ENCODE data around the gene RPTOR. TPM values are rescaled to one million over a fixed set of nuclear protein-coding genes. Genes with fewer than 3 reads are reported as not detected.

RPTOR gene
- total RNA-seq, 1 donor from 2014 or later: 66.7 TPM

DNA sequence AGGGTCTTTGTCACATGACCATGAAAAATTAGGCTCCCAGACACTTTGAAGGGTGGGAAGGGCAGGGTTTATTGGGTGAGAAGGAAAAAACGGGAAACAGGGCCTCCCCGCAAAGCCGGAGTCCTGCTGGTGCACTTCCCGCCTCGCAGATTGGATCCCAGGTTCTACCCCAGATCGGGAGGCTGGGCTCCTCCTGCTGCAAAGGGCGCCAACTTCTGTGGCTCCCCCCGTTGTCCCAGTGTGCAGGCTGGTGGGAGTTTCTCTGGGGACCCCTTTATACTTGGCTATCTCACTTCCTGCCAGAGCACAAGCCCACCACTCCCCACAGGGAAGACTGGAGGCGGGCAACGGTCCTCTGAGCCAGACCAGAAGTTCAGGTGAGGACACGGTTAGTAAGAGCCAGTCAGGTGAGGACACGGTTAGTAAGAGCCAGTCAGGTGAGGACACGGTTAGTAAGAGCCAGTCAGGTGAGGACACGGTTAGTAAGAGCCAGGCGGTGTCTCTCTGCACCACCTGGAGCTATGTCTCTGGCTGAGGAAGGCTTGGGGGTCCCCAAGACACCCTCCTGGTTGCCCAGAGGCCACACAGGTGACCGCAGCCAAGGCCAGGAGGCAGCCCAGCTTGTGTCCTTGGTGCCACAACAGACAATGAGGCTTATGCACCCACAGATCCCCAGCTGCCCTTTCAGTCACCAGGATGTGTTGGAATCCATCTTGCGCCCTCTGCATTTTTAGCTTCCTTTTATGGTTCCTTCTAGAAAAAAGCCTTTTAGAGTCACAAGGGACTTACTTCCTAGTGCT lies 398.9 kb downstream of the RPTOR start:
- H3K27me3 Mint-ChIP-seq (ENCODE audit: insufficient read depth): no peaks in the 10 kb centered on the region
- DNase-seq (ENCODE audit: low spot score): no peak
- no peaks in the 10 kb centered on the region for H3K9me3 Mint-ChIP-seq
- intact Hi-C loops (cut with micrococcal nuclease): no loop called here
- peaks cover 16% of the 10 kb centered on the region for H3K4me1 Mint-ChIP-seq (ENCODE audit: low read depth)
- H3K4me3 Mint-ChIP-seq: no peak overlapping the region
- H3K36me3 Mint-ChIP-seq (ENCODE audit: low read depth): peaks cover 33% of the 10 kb centered on the region
- no peak overlapping the region for H3K27ac Mint-ChIP-seq

- H3K36me3 Mint-ChIP-seq (ENCODE audit: low read depth): peaks cover 31% of the 10 kb centered on the region
- no peak overlapping the region for H3K27ac Mint-ChIP-seq
- H3K4me1 Mint-ChIP-seq (ENCODE audit: low read depth): peaks cover 8% of the 10 kb centered on the region
- no peak for DNase-seq (ENCODE audit: low spot score)
- intact Hi-C loops (cut with micrococcal nuclease): no loop called here
- no peaks in the 10 kb centered on the region for H3K9me3 Mint-ChIP-seq
- H3K27me3 Mint-ChIP-seq (ENCODE audit: insufficient read depth): no peaks in the 10 kb centered on the region
- no peak overlapping the region for H3K4me3 Mint-ChIP-seq
Observed at GRCh38 chr17:80944326-80944725, 399.7 kb downstream of the RPTOR start.

GRCh38 chr17:80945736-80946135 lies 401.1 kb downstream of the RPTOR start:
- intact Hi-C loops (cut with micrococcal nuclease): no loop called here
- Mint-ChIP-seq H3K27ac (no peak overlapping the region), H3K4me1 (ENCODE audit: low read depth) (peaks cover 4% of the 10 kb centered on the region), H3K4me3 (no peak overlapping the region), H3K9me3 (no peaks in the 10 kb centered on the region), H3K27me3 (ENCODE audit: insufficient read depth) (no peaks in the 10 kb centered on the region), H3K36me3 (ENCODE audit: low read depth) (peaks cover 33% of the 10 kb centered on the region)
- no peak for DNase-seq (ENCODE audit: low spot score)

DNA sequence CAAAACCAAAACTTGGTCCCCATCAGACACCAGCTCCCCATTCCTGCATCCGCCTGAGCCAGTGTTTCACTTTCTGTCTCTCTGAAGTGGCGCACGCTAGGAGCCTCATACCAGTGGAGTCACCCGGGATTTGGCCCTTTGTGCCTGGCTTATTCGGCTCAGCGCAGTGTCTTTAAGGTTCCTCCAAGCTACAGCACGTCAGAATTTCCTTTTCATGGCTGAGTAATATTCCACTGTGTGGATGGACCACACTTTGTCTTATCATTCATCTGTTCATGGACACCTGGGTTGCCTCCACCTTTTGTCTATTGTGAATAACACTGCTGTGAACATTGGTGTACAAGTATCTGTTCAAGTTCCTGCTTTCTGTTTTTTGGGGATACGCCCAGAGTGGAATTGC lies 401.8 kb downstream of the RPTOR start:
- intact Hi-C loops (cut with micrococcal nuclease): no loop called here
- no peak overlapping the region for H3K27ac Mint-ChIP-seq
- no peak overlapping the region for H3K4me3 Mint-ChIP-seq
- no peak for DNase-seq (ENCODE audit: low spot score)
- H3K9me3 Mint-ChIP-seq: no peaks in the 10 kb centered on the region
- H3K36me3 Mint-ChIP-seq (ENCODE audit: low read depth): peaks cover 31% of the 10 kb centered on the region
- no peaks in the 10 kb centered on the region for H3K27me3 Mint-ChIP-seq (ENCODE audit: insufficient read depth)
- H3K4me1 Mint-ChIP-seq (ENCODE audit: low read depth): peaks cover 4% of the 10 kb centered on the region

- H3K4me3 Mint-ChIP-seq: no peak overlapping the region
- no peaks in the 10 kb centered on the region for H3K27me3 Mint-ChIP-seq (ENCODE audit: insufficient read depth)
- H3K4me1 Mint-ChIP-seq (ENCODE audit: low read depth): peaks cover 2% of the 10 kb centered on the region
- H3K27ac Mint-ChIP-seq: peak overlapping the region; percentile 43
- intact Hi-C loops (cut with micrococcal nuclease): no loop called here
- peaks cover 31% of the 10 kb centered on the region for H3K36me3 Mint-ChIP-seq (ENCODE audit: low read depth)
- no peak for DNase-seq (ENCODE audit: low spot score)
- H3K9me3 Mint-ChIP-seq: no peaks in the 10 kb centered on the region
Observed at GRCh38 chr17:80947200-80947940, 402.7 kb downstream of the RPTOR start.

- no peaks in the 10 kb centered on the region for H3K9me3 Mint-ChIP-seq
- no peak overlapping the region for H3K27ac Mint-ChIP-seq
- peaks cover 31% of the 10 kb centered on the region for H3K36me3 Mint-ChIP-seq (ENCODE audit: low read depth)
- intact Hi-C loops (cut with micrococcal nuclease): no loop called here
- no peaks in the 10 kb centered on the region for H3K4me1 Mint-ChIP-seq (ENCODE audit: low read depth)
- H3K27me3 Mint-ChIP-seq (ENCODE audit: insufficient read depth): no peaks in the 10 kb centered on the region
- H3K4me3 Mint-ChIP-seq: no peak overlapping the region
- no peak for DNase-seq (ENCODE audit: low spot score)
Observed at GRCh38 chr17:80948019-80948975, 403.7 kb downstream of the RPTOR start.

GRCh38 chr17:80948976-80949450 lies 404.4 kb downstream of the RPTOR start:
- no peaks in the 10 kb centered on the region for H3K27me3 Mint-ChIP-seq (ENCODE audit: insufficient read depth)
- H3K9me3 Mint-ChIP-seq: no peaks in the 10 kb centered on the region
- H3K4me3 Mint-ChIP-seq: no peak overlapping the region
- peaks cover 30% of the 10 kb centered on the region for H3K36me3 Mint-ChIP-seq (ENCODE audit: low read depth)
- intact Hi-C loops (cut with micrococcal nuclease): no loop called here
- H3K4me1 Mint-ChIP-seq (ENCODE audit: low read depth): no peaks in the 10 kb centered on the region
- DNase-seq (ENCODE audit: low spot score): no peak
- H3K27ac Mint-ChIP-seq: no peak overlapping the region

DNA sequence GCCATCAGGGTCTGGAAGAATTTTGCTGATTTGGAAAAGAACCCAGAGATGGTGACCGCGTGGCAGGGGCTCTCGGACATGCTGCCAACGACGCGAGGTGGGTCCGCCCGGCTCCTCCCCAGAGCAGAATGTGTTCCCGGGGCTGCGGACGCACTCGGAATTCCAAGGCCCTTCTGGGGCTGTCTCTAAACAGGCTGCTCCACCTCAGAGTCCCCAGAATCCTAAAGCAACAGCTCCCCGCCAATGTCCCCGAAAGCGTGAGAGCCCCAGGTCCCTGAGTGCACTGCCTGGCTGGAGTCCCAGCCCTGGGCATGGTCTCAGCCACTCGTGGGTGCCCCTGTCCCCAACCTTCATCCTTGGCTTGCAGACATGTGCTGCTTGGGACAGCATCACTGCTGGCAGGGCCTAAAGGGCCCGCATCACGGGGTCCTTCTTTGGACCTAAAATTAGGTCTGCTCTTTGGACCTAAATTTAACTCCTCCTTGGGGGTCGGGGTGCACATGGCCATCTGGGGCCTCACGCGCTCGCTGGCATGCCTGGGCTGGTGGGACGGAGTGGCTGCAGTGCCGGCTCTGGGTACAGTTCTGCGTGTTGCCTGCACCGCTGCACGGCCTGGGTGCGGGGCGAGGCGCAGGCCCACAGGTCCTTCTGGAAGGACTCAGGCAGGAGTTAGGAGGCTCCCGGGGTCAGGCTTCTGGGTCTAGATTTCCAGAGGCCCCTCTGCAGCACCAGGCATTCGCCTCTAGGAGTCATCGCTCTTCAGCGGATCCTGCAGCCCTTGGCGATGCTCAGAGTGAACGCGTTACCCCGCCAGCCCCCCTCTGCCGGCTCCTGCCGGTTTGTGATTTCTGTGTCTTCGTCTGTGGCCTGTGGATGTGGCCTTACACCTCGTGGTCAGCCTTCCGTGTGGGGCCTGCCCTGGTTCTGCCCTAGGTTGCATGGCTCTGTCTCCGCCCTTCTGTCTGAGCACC lies 405.1 kb downstream of the RPTOR start:
- Mint-ChIP-seq H3K9me3 (no peaks in the 10 kb centered on the region), H3K36me3 (ENCODE audit: low read depth) (peaks cover 24% of the 10 kb centered on the region), H3K27me3 (ENCODE audit: insufficient read depth) (no peaks in the 10 kb centered on the region), H3K4me3 (no peak overlapping the region), H3K4me1 (ENCODE audit: low read depth) (no peaks in the 10 kb centered on the region), H3K27ac (no peak overlapping the region)
- intact Hi-C loops (cut with micrococcal nuclease): no loop called here
- DNase-seq (ENCODE audit: low spot score): no peak

- Mint-ChIP-seq H3K27ac (no peak overlapping the region), H3K4me1 (ENCODE audit: low read depth) (no peaks in the 10 kb centered on the region), H3K27me3 (ENCODE audit: insufficient read depth) (no peaks in the 10 kb centered on the region), H3K9me3 (no peaks in the 10 kb centered on the region), H3K36me3 (ENCODE audit: low read depth) (peaks cover 23% of the 10 kb centered on the region), H3K4me3 (no peak overlapping the region)
- intact Hi-C loops (cut with micrococcal nuclease): no loop called here
- DNase-seq (ENCODE audit: low spot score): no peak
Observed at GRCh38 chr17:80950466-80951120, 406.0 kb downstream of the RPTOR start.

DNA sequence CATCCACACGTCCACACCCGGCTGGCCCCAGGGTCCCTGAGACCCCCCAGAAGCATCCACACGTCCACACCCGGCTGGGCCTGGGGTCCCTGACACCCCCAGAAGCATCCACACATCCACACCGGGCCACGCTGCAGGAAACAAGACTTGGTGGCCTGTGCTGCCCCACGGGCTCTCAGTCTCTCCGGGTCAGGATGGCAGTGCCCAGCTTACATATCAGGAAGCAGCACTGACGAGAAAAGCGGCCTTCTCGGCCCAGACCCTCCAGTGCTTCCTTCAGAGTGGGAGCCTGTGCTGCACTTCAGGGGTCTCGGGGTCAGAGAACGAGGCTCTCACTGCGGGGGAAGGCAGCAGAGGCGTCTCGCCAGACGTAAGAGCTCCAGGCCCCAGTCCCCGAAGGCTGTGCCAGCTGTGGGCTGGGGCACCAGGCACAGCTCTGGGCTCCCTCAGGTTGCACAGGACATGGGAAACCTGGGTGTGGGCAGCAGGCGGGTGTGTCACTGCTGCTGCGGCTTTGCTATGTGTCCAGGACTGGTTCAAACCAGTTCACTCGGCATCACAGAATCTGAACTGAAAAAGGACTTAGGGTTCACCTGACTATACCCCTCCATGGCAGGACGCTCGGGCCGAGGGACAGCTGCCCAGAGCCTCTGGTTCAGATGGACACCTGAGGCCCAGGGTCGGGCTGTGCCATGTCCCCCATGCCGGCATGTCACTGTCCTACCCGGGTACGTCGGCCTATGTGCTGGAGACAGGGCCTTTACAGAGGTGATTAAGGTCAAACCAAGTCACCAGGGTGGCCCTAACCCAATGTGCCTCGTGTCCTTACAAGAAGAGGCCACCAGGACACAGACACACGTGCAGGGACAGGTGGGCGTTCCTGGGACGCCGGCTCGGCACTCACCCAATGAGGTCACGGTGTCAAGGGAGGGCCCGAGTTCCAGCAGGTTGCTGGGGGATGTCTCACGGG lies 406.8 kb downstream of the RPTOR start:
- peaks cover 16% of the 10 kb centered on the region for H3K36me3 Mint-ChIP-seq (ENCODE audit: low read depth)
- DNase-seq (ENCODE audit: low spot score): no peak
- intact Hi-C loops (cut with micrococcal nuclease): no loop called here

DNA sequence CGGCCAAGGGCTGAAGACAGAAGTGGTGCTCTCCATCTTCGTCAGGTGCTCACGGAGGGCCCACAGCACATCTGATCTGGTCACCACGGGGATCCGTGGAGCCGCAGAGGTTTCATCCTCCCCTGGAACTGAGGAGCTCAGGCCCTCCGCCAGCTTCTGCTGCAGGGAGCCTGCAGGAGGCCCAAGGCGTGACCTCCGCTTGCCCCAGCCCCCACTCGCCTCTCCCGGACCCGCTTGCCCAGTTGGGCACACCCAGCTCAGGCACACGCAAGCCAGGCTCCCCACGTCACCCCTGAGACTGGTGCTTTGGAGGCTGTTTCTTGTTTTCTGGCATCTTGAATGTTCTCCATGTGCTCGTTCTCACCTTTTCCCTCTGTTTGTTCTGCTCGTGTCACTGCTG lies 407.7 kb downstream of the RPTOR start:
- Mint-ChIP-seq H3K4me1 (ENCODE audit: low read depth) (no peaks in the 10 kb centered on the region), H3K4me3 (no peak overlapping the region), H3K9me3 (no peaks in the 10 kb centered on the region), H3K36me3 (ENCODE audit: low read depth) (peaks cover 7% of the 10 kb centered on the region), H3K27ac (no peak overlapping the region), H3K27me3 (ENCODE audit: insufficient read depth) (no peaks in the 10 kb centered on the region)
- intact Hi-C loops (cut with micrococcal nuclease): no loop called here
- no peak for DNase-seq (ENCODE audit: low spot score)

More for the DNA sequence above, 406.8 kb downstream of the RPTOR start:
- H3K9me3 Mint-ChIP-seq: no peaks in the 10 kb centered on the region
- no peak overlapping the region for H3K4me3 Mint-ChIP-seq
- H3K27ac Mint-ChIP-seq: no peak overlapping the region
- no peaks in the 10 kb centered on the region for H3K4me1 Mint-ChIP-seq (ENCODE audit: low read depth)
- H3K27me3 Mint-ChIP-seq (ENCODE audit: insufficient read depth): no peaks in the 10 kb centered on the region

Data from activated T-helper 1 cell treated with anti-CD3 and anti-CD28 coated beads, Interleukin-12 subunit alpha, Interleukin-12 subunit beta, Interleukin-2, Interleukin-4 antibody, amounts not matched to agents 30 ng/mL and 10 ng/mL and 1 ng/mL, durations not matched to agents 14 hours and 24 hours and 36 hours (primary cell).